Colonic mucosa (tissue), 4 donors: ENCODE data around the gene PSPH. TPM values are rescaled to one million over a fixed set of nuclear protein-coding genes. Genes with fewer than 3 reads are reported as not detected.
"Not testable (repeated sequence)": the region's sequence is repeated elsewhere in the genome, so short reads cannot be mapped to it uniquely, and the experiment has no call there.

Experiments
- DNase-seq: peaks from one replicate; pipeline ENCODE4 v3.0.0-alpha.2; 2020
- H3K27ac ChIP-seq: fragments of 200-600 bp; one replicate; pipeline ENCODE4 v1.8.0; 2021
- H3K27me3 ChIP-seq: fragments of 200-600 bp; one replicate; pipeline ENCODE4 v1.8.0; 2021
- H3K36me3 ChIP-seq: fragments of 200-600 bp; one replicate; pipeline ENCODE4 v1.8.0; 2021
- H3K4me1 ChIP-seq: fragments of 200-600 bp; one replicate; pipeline ENCODE4 v1.8.0; 2021; ENCODE audit warnings: mild to moderate bottlenecking
- H3K4me3 ChIP-seq: fragments of 200-600 bp; one replicate; pipeline ENCODE4 v1.8.0; 2021
- H3K9ac ChIP-seq, 2 donors: one replicate each; pipeline ENCODE4 v1.7.0; 2013; ENCODE audit warnings: control low read depth in 2 of 2, low read depth in 2 of 2, low read length in 2 of 2
- H3K9me3 ChIP-seq: fragments of 200-600 bp; one replicate; pipeline ENCODE4 v1.8.0; 2021
- intact Hi-C: fragments of 100-400 bp; cut with DNase I; formaldehyde crosslinking; loops from one replicate; pipeline ENCODE4 v1.14.1; 2022
- total RNA-seq, 2 donors: library from RNA; stranded (reverse); fragmentation: NEBNext Ultra II Directional in 1 of 2; extraction: Animal tissue kit (Norgen Biotek cat#: 25700) in 1 of 2; gene quantifications; one replicate each; pipeline ENCODE4 v1.2.1, GENCODE V29; 2021
- TF ChIP-seq, protein P1 (sequence below): fragments of 200-600 bp; IDR thresholded peaks from one replicate; pipeline ENCODE4 v1.8.0; 2022; ENCODE audit warnings: antibody characterized with exemption, mild to moderate bottlenecking
- donor health status: healthy.
- donor health status: DM: no; HTN: no; CAD: no.
- donor health status: DM: no; HTN: no; CAD: no.

Gene PSPH
- total RNA-seq, 2 donors from 2014 or later, result 7.5 to 23.4 TPM

DNA sequence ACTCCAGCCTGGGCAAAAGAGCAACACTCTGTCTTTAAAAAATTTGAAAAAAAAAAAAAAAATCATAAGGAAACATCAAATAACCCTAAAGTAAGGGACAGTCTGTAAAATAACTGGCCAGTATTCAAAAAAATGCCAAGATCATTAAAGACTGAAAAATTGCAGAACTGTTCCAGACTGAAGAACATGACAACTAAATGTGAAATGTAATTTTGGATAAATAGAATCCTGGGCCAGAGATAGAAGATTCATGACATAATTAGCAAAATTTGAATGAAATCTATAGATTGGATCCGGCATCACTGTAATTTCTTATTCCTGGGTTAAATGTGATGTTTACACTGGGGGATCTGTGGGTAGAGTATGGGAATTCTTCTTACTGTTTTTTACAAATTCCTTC, 3.0 kb downstream of the PSPH start:
- Histone ChIP-seq H3K36me3 (no peaks in the 10 kb centered on the region), H3K9ac (no peak overlapping the region), H3K27ac (no peak overlapping the region), H3K9me3 (no peaks in the 10 kb centered on the region), H3K4me3 (no peak overlapping the region), H3K27me3 (no peaks in the 10 kb centered on the region), H3K4me1 (peaks cover 9% of the 10 kb centered on the region)
- intact Hi-C loops, result no loop called here
- TF ChIP-seq, protein P1, sequence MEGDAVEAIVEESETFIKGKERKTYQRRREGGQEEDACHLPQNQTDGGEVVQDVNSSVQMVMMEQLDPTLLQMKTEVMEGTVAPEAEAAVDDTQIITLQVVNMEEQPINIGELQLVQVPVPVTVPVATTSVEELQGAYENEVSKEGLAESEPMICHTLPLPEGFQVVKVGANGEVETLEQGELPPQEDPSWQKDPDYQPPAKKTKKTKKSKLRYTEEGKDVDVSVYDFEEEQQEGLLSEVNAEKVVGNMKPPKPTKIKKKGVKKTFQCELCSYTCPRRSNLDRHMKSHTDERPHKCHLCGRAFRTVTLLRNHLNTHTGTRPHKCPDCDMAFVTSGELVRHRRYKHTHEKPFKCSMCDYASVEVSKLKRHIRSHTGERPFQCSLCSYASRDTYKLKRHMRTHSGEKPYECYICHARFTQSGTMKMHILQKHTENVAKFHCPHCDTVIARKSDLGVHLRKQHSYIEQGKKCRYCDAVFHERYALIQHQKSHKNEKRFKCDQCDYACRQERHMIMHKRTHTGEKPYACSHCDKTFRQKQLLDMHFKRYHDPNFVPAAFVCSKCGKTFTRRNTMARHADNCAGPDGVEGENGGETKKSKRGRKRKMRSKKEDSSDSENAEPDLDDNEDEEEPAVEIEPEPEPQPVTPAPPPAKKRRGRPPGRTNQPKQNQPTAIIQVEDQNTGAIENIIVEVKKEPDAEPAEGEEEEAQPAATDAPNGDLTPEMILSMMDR, result no peak
- no peak for DNase-seq

DNA sequence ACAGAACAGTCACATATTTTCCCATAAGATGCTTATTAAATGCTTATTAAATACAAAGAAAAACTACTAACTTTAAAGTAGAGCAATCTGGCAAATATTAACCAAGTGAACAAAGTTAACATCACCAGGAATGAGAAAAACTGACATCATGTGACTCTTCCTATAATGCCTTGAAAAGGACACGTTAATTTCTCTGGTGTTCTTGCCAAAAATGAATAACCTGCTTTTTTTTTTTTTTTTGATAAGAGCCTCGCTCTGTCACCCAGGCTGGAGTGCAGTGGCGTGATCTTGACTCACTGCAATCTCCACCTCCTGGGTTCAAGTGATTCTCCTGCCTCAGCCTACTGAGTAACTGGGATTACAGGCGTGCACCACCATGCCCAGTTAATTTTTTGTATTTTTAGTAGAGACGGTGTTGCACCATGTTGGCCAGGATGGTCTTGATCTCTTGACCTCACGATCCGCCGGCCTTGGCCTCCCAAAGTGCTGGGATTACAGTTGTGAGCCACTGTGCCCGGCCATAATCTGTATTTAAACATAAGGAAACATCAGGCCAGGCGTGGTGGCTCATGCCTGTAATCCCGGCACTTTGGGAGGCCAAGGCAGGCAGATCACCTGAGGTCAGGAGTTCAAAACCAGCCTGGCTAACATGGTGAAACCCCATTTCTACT, 3.7 kb downstream of the PSPH start:
- H3K36me3 ChIP-seq, H3K4me3 ChIP-seq, H3K9ac ChIP-seq, H3K9me3 ChIP-seq, H3K4me1 ChIP-seq, intact Hi-C loops, H3K27me3 ChIP-seq, DNase-seq: not testable (repeated sequence)
- peak overlapping the region; percentile 55 for H3K27ac ChIP-seq

DNA sequence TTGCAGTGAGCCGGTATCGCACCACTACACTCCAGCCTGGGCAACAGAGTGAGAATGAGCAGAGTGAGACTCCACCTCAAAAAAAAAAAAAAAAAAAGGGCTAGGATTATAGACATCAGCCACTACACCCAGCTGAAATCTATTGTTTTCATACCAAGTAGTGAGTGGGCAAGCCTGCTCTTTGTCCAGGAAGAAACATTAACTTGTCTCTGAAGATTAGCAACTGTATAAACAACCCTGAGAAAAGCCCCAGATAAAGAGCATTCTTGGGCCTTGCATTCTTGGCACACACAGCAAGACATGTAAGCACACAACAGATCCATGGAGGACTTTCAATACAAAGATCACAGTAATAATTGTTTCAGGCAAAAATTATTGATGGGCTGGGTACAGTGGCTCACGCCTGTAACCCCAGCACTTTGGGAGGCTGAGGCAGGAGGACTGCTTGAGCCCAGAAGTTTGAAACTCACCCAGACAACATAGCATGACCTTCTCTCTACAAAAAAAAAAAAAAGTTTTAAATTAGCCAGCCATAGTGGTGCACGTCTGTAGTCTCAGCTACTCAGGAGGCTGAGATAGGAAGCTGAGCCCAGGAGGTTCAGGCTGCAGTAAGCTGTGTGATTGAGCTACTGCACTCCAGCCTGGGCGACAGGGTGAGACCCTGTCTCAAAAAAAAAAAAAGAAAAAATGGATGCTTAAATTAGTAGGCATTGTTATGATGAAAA, 4.4 kb downstream of the PSPH start:
- peak; percentile 20 for DNase-seq
- H3K9me3 ChIP-seq, result no peaks in the 10 kb centered on the region
- no peaks in the 10 kb centered on the region for H3K36me3 ChIP-seq
- peaks cover 3% of the 10 kb centered on the region for H3K4me1 ChIP-seq
- TF ChIP-seq, protein P1, result no peak
- no peak overlapping the region for H3K9ac ChIP-seq
- intact Hi-C loops, result no loop called here
- H3K4me3 ChIP-seq, result no peak overlapping the region
- H3K27ac ChIP-seq, result peak overlapping the region; percentile 55
- H3K27me3 ChIP-seq, result no peaks in the 10 kb centered on the region

DNA sequence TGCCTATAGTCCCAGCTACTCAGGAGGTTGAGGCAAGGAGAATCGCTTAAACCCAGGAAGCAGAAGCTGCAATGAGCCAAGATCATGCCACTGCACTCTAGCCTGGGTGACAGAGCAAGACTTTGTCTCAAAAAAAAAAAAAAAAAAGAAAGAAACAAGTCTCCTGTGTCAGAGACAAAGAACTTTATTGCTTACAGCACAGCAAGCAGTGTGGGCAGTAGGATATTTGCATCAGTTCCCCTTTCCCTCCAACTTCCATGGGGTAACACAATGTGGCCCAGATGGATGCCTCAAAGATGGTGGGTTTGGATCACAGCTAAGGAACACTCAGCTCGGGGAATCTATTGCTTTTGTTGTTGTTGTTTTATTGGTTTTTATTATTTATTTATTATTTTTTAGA, 5.5 kb downstream of the PSPH start:
- H3K9ac ChIP-seq, intact Hi-C loops, H3K9me3 ChIP-seq, H3K27ac ChIP-seq, H3K27me3 ChIP-seq, H3K36me3 ChIP-seq, DNase-seq, H3K4me1 ChIP-seq, H3K4me3 ChIP-seq: not testable (repeated sequence)

DNA sequence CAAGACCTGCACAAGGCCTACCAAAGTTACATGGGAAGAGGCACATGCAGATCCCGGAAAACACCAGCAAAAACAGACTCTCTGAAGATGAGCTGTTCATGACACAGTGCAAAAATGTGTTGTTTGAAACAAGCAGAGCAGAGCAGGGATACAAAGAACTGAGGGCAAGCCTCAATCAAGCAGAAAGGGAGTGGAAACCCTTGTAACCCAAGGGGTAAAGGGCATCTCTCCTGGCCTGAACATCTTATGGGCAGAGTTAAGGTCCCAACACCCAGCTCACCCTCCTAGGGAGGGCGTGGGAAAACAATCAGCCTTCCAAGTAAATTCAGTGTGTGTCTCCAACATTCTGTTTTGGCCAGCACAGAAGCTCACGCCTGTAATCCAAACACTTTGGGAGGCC, 10.5 kb downstream of the PSPH start:
- TF ChIP-seq, protein P1, result no peak
- DNase-seq, result no peak

DNA sequence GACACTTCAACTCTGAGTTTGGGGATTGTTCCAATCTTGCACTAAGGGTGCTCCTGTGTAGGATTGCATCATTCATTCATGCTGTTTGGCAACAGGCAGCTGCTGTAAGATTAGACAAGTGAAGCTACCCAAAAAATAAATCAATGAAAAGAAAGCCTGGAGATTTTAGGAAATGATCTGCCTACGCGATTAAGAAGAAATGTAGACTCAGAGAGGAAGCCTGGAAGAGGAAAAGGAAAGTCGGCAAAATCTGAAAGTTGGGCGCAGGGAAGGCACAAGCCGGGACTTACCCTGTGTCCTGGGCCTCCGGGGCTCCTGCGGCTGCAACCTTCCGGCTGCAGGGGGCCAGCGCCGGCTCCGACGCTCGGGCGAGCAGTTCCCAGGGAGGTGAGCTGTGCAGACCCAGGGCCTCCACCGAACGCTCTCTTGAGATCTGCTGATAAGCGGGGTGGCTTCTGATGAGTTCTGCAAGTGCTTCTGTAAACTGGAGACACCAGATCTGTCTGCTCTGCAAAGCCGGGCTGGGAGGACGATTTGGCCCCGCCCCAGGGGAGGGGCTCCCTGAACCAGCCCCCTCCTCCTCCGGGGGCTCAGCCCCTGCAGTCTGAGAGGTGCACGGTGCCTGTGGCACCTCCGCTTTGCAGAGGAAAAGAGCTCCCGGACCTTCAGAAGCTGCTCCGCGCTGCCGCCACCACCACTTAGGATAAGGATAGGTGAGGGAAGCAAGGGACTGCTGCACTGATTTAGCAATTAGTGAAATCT, 17.4 kb downstream of the PSPH start:
- Histone ChIP-seq H3K9me3 (no peaks in the 10 kb centered on the region), H3K4me1 (no peaks in the 10 kb centered on the region), H3K27ac (peak overlapping the region; percentile 33), H3K4me3 (peak overlapping the region; percentile 74), H3K27me3 (no peaks in the 10 kb centered on the region), H3K9ac (peak overlapping the region; percentile 74 to 81), H3K36me3 (no peaks in the 10 kb centered on the region)
- TF ChIP-seq, protein P1, result no peak
- peak; percentile 73 for DNase-seq
- intact Hi-C loops, result no loop called here

More for the DNA sequence above, 10.5 kb downstream of the PSPH start:
- Histone ChIP-seq H3K9ac (peak overlapping the region in 1 of 2 donors; percentile 12), H3K36me3 (no peaks in the 10 kb centered on the region), H3K4me3 (no peak overlapping the region), H3K4me1 (no peaks in the 10 kb centered on the region), H3K9me3 (no peaks in the 10 kb centered on the region), H3K27me3 (no peaks in the 10 kb centered on the region), H3K27ac (no peak overlapping the region)
- intact Hi-C loops, result no loop called here

DNA sequence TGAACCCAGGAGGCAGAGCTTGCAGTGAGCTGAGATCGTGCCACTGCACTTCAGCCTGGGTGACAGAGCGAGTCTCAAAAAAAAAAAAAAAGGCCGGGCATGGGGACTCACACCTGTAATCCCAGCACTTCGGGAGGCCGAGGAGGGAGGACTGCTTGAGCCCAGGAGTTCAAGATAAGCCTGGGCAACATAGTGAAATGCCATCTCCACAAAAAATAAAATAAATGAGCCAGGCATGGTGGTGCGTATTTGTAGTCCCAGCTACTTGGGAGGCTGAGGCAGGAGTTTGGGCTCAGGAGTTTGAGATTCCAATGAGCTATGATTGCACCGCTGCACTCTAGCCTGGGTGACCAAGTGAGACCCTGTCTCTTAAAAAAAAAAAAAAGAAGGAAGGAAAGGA, 18.7 kb downstream of the PSPH start:
- H3K4me3 ChIP-seq, H3K27me3 ChIP-seq, intact Hi-C loops, H3K4me1 ChIP-seq, H3K27ac ChIP-seq, H3K9ac ChIP-seq, H3K36me3 ChIP-seq, DNase-seq, H3K9me3 ChIP-seq: not testable (repeated sequence)

DNA sequence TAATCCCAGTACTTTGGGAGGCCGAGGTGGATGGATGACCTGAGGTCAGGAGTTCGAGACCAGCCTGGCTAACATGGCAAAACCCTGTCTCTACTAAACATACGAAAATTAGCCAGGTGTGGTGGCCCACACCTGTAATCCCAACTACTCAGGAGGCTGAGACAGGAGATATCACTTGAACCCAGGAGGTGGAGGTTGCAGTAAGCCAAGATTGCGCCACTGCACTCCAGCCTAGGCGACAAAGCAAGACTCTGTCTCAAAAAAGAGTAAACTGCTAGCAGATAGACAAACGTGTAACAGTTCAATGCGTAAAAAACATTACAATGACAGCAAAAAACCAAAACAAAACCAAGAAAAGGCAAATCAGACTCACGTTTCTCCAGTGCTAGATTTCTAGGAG, 19.7 kb downstream of the PSPH start:
- H3K9me3 ChIP-seq, H3K36me3 ChIP-seq, H3K27ac ChIP-seq, H3K4me3 ChIP-seq, H3K4me1 ChIP-seq, intact Hi-C loops, H3K9ac ChIP-seq, DNase-seq, H3K27me3 ChIP-seq: not testable (repeated sequence)
